Fibroblast of skin of right quadriceps (primary cell): ENCODE measurements around the gene MECR.
A peak's percentile ranks its signal among the peaks of the same experiment; 100 is the strongest.

Experiments used
- DNase-seq: peaks from one replicate; pipeline ENCODE4 v3.0.0-alpha.2; 2013

The MECR gene

DNA sequence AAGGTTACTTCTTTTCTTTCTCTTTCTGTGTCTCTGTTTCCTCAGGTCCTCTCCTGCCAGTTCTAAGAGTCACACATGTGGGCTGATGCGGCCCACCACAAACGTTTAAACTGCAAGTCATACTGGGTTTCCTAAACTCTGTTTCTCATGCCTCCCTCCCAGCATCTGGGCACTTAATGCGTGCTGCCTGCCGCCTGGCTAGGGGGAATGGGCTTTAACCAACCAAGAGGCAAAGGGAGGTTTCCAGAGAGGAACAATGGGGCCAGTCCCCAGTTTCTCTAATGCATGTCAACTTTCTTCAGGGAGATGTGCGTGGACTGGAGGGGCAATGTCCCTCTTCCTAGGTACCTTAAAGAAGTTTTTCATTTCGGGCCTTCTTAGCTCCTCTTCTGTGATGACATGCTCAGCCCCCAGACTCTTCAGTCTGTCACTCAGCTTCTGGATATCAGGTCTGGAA is 29.1 kb downstream of the MECR start:
- DNase-seq, result no peak

DNA sequence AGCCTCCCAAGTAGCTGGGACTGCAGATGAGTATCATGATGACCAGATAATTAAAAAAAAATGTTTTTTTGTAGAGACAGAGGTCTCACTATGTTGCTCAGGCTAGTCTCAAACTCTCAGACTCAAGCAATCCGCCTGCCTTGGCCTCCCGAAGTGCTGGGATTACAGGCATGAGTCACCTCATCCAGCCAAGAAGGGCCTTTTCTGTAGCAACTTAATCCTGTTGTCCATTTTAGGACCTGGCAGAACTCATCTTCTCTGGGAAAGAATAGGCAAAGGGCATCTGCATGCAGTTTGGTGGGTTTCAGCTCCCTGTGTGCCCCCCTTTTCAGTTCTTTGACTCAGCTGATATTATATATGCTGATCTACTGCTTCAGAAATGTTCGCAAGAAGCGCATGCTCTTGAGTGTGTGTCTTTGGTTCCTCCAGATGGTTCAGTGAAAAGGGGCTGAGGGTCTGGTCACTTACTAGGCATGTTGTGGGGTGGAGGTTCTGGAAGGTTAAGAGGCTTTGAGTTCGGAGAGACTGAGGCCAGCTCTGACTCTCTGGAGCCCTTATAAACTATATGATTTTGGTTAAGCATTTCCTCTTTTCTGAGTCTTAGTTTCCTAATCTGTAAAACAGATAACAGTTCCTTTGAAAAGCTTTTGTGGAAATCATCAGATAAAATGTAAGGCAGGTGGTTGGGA is 29.7 kb downstream of the MECR start:
- DNase-seq, result peak; percentile 41

DNA sequence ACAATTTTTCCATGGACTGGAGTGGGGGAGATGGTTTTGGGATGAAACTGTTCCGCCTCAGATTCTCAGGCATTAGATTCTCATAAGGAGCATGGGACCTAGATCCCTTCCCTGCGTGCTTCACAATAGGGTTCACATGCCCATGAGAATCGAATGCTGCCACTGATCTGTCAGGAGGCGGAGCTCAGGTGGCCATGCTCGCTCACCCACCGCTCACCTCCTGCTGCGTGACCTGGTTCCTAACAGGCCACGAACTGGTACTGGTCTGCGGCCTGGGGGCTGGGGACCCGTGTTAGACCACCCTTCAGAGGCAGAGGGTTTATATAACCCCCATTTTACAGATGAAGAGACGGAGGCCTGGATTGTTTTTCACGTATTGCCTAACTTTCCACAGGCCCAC is 32.7 kb downstream of the MECR start:
- no peak for DNase-seq

DNA sequence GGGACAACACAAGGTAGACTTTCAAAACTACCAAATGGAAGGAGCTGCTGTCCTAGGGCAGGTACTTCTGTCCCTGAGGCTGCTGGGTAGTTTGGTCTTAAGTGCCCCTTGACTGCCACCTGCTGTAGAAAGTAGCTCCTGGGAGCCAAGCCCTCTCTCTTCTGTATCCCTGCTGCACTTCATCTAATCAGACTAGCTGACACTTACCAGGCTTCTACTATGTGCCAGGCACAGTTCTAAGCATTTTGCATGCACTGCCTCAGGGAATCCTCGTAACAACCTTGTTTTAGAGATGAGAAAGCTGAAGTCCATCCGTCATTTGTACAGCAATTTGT is 33.2 kb downstream of the MECR start:
- peak; percentile 31 for DNase-seq

DNA sequence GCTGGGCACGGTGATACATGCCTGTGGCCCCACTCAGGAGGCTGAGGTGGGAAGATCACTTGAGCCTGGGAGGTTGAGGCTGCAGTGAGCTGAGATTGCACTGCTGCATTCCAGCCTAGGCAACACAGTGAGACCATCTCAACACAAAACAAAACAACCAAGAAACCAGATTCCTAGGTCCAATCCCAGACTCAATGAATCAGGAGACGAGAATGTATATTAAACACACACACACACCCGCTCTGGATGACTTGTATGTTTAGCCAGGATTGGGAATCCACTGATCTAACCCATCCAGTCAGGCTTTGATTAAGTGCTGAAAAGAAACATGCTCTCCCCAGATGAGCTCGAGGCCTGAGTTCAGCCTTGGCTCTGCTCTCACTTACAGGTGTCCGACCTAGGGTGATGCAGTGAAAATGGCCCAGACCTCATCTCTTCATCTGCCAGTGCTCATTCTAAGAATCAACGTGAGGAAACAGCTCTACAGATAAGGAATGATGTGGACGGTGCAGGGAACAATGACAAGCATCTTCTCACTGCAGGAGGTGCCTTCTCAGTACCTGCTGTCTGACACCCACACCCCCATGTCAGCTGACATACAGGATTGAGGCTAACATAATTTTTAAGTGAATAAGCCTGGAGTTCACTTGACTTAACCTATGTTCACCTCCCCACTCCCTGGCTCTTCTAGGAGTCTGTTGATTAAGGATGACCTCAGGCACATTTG is 33.7 kb downstream of the MECR start:
- DNase-seq, result peak; percentile 92

DNA sequence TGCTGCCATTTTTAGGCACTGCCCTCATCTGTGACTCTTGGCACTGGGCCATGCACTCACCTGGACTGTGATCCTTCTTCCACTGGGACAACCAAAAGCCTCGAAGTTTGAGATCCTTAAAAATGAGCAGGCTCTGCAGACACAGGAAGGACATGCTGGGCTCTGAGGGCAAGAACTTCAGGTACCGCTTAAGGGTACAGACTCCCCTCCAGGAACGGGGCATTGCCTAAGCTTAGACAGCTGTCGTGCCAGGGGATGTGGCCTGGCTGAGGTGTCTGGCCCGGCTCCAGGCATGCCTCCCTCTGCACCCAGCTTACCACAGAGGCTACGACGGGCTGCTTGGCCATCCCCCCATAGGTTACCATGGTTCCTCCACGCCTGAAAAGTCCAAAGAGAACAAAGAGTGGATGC is 34.8 kb downstream of the MECR start:
- DNase-seq, result no peak

DNA sequence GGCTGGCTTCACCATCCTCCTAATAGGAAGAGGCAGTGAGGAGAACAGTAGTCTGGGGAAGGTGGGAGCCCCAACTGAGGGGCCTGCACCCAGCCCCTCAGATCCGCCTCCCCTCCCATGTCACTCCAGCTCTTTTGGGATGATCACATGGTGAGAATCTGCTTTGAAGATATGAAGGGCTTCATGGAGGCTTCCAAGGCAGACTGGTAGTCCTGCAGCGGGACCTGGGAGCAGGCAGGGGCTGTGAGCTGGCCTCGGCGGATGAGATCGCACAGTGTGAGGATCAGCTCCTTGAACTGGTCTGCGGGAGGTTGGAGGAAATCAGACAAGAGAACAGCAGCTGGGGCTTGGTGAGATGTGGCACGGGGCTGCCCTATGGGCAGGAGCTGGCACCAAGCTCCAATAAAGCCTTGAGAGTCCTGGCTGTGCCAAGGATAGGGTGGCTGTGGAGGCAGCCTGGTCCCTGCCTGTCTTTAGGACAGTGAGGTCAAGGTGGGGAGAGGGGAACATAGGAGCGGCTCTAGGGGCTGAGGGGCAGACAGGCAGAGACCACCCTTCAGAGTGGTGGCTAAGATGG is 36.8 kb downstream of the MECR start:
- no peak for DNase-seq

DNA sequence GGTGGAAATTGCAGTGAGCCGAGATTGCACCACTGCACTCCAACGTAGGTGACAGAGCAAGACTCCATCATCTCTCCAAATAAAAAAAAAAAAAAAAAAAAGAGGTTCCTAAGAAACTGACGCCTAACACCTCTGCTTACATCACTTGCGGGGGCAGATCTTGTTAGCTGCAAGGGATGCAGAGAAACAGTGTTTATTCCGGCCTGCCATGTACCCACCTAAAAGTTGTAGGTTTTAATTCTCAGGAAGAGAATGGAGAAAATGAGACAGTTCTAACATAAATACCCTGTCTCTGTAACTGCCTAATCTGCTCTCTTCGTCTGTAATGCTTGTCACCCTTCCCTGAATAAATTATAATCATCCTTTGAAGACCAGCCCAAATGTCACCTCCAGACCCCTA is 40.0 kb downstream of the MECR start:
- no peak for DNase-seq

DNA sequence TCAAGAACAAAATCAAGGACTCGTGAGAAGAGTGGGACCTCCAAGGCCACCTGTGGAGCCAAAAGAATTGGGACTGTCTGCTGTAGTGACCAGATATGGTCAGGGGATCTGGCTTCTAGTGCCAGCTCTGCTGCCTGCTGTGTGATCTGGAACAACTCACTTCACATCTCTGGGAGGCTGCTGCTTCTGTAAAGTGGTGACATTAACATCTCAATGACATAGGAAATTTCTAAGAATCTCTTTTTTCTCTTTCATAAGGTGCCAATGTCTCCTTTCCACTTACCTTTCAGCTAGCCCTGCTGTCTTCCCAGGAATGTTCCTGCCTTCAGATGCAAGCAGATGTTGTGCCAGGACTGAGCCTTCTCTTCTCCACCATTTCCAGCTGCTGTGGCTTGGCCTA is 44.0 kb downstream of the MECR start:
- no peak for DNase-seq

DNA sequence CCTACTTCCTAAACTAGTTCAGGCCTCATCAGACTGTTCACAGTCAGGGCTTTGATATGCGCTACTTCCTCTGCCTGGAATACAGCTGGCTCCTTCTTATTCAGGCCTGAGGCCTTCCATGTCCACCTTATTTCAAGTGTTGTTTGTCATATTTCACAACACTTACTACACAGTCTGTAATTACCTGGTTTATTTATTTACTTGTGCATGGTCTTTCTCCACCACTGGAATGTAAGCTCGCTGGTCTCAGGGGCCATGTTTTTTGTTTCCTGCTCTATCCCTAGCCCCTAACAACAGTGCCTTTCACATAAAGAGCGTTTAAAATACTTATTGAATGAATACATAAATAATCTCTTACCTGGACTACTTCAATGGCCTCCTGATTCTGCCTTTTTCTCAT is 44.5 kb downstream of the MECR start:
- no peak for DNase-seq

DNA sequence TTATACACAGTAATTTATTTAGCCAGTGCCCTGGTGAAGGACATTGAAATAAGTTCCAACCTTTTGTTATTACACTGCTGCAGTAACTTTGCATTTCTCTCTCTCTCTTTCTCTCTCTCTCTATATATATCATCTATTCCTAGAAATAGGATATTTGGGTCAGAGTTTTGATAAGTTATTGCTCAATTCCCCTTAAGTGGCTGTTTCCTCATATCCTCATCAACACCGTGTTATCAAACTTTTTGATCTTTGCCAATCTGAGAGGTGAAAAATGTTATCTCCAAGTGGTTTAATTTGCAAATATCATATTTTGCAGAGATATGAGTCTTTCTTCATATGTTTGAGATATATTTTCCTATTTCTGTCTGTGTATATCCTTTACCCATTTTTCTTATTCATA is 47.4 kb downstream of the MECR start:
- no peak for DNase-seq

DNA sequence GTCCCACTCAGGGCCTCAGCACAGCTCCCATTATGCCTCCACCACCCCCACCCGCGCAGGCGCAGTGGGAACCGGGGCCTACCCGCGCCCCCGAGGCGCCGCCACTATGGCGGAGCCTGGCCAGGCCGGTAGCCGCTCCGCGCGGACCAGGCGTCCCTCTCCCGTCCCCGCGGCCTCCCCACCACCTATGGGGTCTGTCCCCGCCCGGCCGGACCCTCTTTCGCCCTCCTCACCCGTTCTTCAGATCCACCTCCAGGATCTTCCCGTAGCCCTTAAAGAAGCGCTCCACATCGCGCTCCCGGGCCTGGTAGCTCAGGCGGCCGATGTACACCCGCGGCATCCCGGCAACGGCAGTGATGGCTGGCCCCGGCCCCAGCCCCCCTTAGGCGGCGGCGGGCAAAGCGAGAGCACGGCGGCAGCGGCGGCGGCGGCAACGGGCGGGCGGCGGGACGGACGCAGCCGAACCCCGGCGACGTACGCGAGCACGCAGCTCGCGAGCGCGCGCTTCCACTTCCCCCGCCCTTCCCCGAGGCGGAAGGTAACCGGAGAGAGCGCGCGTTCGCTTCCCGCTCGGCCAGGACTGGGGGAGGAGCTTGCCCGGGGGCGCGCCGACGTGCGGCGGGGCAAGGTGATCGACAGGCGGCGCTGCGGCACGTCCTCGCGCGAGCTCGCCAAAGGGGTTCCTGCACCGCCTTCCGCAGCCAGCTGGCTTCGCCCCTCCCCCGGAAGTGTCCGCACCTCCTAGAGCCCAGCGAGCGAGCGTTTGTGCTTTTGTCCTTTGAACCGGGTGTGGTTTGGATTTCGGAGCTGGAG is 49.1 kb downstream of the MECR start, which contains the start of gene SRSF4:
SRSF4 (minus strand) TSS at position 488 of the 813 bp plus-strand sequence; CDS start at position 340, 148 bp downstream.
- DNase-seq, result peak; percentile 98

DNA sequence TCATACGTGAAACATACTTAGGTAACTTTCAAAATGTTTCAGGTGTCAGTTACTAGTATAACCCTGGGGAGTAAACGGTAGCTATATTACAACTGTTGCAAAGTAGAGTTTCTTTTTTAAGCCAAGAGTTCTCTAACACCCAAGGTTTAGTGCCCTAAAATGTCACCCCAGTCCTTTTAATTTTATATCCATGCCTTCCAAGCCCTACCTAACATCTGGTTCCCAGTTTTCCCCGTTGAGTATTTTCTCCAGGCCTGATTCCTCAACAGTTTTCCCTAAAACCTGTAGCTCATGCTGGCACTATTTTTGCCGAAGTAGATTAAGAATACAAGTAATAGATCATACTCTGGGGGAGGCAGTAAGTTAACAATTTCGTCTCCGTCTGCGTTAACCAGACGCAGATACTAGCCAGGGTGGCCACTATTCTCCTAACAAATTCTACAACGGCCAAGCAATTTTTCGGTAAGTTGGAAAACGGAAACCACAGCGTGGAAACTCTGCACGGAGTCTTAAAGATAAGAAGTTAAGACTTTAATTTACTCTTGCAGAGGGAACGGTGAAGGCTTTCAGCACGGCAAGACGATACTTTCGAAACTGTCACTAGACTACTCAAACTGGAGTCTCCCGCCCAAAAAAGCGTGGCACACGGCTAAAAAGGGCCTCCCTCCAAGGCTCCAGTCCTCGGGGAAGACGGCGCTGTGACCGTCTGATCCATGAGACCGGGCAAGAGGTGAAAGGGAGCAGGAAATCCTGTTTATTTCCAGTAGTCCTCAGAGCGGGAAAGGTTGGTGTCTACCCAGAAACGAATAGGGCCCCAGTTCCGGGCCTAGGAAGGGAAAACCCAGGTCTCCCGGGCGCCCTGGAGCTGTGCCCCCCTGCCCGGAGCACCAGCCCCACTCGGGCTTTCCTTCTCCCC is 50.0 kb downstream of the MECR start:
- no peak for DNase-seq

DNA sequence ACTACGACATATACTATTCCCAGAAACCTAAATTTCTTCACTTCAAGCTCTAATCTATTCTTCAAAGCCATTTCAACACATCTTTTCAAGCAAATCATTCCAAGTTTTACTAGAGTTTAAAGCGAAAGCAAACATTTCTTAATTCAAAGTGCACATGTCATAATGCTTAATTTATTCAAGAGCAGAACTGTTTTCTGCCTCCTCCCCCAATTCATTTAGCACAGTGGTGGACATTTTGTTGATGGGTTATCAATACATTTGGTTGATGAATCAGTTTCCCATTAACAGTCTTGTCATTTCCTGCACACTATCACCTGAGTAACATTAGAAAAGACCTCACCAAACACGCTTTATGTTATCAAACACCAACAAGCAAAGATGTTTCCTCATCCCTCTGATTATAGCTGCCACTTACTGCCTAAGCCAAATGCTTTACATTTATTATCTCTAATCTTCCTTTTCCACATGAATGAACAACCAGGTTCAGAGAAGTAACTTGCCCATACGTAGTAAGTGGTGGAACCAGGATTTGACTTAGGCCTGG is 51.0 kb downstream of the MECR start:
- no peak for DNase-seq

DNA sequence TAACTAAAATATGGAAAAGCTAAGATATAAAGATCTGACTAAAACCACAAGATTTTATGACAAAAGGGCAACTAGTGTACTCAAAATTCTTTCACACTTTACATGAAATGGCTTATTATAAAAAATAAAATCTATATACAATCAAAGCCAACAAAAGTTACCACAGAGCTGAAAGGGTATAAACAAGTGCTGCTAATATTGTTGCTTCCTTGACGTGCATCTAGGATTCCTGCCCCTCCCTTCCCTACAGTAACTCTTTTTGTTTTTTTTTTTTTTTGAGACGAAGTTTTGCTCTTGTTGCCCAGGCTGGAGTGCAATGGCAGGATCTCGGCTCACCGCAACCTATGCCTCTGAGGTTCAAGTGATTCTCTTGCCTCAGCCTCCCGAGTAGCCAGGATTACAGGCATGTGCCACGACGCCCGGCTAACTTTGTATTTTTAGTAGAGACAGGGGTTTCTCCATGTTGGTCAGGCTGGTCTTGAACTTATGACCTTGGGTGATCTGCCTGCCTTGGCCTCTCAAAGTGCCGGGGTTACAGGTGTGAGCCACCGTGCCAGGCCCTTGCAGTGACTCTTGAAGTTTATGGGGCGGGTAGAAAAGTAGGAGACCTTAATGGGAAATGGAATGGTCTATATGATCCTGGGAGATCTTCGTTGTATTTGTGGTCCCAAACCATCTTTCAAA is 53.6 kb downstream of the MECR start:
- DNase-seq, result no peak

DNA sequence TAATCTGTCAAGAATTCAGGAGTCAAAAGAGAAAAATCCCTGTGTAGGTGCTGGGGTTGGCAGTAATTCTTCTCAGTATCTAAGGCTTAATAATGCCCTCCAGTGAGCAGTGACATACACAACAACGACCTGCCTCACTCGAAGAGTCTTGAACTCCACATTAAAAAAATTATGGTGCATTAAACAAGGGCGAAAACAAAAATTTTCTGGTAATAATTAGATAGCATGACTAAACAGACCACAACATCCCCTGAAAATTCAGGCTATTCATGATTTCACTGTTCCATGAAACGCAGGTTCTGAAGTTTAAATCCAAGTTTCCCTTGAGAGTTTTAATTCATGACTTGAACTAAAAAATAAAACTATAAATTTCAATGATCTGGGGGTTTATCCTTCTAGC is 54.2 kb downstream of the MECR start:
- DNase-seq, result peak; percentile 82

DNA sequence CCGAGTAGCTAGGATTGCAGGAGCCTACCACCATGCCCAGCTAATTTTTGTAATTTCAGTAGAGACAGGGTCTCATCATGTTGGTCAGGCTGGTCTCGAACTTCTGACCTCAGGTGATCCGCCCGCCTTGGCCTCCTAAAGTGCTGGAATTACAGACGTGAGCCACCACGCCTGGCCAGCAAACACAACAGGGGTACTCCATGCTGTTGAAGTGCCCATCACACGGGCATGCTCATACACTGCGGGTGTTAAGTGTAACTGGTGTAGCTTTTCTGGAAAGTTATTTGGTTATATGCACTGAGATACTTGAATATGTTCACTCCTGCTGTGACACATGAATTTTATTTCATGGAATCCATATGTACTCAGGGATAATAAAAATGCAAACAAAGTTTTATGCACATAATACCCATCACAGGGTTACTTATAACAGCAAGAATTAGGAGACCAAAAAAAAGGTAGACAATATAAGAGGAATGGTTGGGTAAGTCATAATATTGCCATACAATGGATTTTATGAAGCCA is 58.3 kb downstream of the MECR start:
- DNase-seq, result no peak

DNA sequence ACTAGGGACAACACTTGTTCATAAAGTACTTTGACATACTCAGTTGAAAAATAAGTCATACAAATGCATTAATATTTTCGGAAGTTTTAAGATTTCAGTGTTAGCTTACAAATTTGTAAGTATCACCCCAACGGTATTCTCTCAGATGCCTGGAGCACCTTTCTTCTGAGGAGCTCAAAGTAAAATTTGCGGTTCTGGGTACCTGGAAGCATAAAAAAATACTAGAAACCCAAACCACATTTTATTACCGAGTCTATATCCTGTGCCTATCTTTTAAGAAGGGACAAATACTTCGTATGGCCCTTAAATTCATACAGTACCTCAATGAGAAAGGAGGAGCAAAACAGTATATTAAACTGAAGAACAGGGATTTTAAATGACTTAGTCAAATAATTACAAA is 59.2 kb downstream of the MECR start:
- no peak for DNase-seq

DNA sequence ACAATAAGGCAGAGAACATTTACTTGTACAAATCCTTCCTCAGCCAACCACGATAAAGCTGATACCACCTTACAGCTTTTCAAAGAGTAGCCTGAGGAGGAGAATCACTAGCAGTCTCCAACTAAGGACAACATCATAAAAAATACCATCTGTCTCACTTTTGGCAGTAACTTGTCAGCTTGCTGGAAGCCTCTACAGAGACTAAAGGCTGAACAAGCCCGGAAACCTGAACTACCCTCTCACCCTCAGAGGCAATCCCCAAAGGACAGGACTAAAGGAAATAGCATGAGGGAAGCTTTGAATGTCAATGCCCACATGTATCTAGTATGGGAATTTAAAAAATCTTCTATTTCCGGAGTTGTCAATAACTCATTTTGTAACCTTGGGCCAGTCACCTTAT is 59.6 kb downstream of the MECR start:
- DNase-seq, result peak; percentile 49

DNA sequence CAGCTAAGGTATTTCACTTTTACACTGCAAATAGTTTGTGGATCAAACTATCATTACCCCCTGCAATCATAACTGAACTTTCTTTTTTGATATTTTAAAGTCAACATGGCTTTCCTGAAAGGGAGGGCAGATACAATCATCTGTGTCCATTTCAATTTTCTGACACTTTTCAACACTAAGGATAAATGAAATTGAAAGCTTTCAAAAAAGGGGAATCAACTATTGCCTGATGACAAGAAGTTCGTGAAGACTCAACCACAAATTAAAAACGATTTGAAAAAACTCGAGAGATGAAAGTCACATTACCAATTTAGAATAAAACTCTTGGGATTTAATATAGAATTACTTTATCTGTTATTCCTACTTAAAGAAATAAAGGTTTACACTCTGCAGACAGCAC is 60.8 kb downstream of the MECR start:
- DNase-seq, result no peak

DNA sequence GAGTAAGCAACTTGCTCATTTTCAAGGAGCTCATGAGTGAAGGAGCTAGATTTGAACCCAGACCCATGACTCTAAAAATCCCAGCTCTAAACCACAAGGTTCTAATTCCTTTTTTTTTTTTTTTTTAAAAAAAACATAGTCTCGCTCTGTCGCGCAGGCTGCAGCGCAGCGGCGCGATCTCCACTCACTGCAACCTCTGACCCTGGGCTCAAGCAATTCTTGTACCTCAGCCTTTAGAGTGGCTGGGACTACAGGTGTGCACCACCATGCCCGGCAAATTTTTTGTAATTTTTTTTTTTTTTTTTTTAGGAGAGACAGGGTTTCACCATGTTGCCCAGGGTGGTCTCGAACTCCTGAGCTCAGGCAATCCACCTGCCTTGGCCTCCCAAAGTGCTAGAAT is 62.8 kb downstream of the MECR start:
- DNase-seq, result no peak
